Activated CD4-positive, alpha-beta T cell treated with anti-CD3 and anti-CD28 coated beads for 4 hours (primary cell): Measurements from ENCODE around the gene ZNF728.
"Not testable (repeated sequence)": the region's sequence is repeated elsewhere in the genome, so short reads cannot be mapped to it uniquely, and the experiment has no call there.

Experiments used
- DNase-seq, 2 donors: peaks; one replicate each; pipeline ENCODE4 v3.0.0-alpha.2; 2020

Gene ZNF728

GRCh38 chr19:23002690-23003422, at the start of gene ZNF728:
TSS of gene ZNF728 (minus strand) at chr19:23003176. CDS start at chr19:23003030, 146 bp downstream.
- no peak for DNase-seq

GRCh38 chr19:23052349-23052748, 49.4 kb upstream of the ZNF728 start:
- no peak for DNase-seq

DNA sequence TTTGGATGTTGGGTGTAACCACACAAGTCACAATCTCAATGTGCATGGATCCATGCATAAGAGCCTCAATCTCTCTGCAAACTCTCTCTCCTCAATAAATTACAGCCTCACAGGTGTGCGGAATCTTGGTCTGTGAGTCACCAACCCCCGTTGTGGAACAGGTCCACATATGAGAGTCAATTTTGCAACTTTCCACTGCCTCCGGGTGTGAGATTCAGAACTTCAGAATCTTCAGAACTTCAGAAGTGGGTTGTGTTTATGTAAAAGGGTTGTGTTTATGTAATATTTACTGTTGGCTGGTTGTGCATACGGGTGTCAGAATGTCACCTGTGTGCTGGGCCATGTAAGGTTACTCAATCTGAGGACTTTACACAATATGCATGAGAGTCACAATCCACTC, 46.3 kb upstream of the ZNF728 start:
- no peak for DNase-seq

DNA sequence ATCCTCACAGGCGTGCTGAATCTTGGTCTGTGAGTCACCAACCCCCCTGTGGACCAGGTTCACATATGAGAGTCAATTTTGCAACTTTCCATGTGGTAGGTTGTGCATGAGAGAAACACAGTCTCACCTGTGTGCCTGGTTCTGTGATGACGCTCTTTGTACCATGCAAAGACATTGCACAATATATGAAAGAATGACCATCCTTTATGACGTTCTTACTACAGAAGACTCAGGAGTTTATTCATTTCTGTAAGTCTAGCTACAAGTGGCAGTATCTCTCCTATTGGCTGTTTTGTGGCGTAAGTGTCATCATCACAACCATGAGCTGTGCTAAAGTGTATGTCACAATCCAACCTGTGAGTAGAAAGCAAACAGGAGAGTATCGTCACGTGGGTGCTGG, 43.8 kb upstream of the ZNF728 start:
- DNase-seq = no peak

DNA sequence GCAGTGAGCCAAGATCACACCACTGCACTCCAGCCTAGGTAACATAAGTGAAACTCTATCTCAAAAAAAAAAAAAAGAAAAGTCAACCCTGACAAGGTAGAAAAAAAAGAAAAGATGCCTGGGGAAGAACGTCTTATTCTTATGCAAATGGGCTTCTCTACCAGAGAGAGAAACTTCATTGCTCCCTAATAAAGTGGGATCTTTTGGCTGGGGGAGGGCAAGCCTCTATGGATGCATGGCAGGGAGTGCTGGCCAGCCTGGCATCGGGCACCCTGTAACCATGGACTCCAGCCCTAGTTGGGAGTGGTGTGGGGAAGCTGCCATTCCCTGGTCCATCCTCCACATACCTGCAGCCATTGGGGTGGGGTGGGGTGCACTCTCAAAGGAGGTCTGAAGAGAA, 30.7 kb upstream of the ZNF728 start:
- DNase-seq = no peak

- no peak for DNase-seq
These were observed 12.7 kb upstream of the ZNF728 start for GRCh38 chr19:23015660-23016059.

- not testable (repeated sequence) for DNase-seq
These were observed 8.0 kb downstream of the ZNF728 start for GRCh38 chr19:22994957-22995356.

GRCh38 chr19:22976248-22976647, 26.7 kb downstream of the ZNF728 start:
- DNase-seq = no peak

DNA sequence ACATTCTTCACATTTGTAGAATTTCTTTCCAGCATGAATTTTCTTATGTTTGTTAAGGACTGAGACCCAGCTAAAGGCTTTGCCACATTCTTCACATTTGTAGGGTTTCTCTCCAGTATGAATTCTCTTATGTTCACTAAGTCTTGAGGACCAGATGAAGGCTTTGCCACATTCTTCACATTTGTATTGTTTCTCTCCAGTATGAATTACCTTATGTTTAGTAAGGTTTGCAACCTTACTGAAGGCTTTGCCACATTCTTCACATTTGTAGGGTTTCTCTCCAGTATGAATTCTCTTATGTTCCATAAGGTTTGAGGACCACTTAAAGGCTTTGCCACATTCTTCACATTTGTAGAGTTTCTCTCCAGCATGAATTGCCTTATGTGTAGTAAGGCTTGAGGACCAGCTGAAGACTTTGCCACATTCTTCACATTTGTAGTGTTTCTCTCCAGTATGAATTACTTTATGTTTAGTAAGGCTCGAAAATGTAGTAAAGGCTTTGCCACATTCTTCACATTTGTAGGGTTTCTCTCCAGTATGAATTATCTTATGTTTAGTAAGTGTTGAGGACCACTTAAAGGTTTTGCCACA, 27.3 kb downstream of the ZNF728 start:
- not testable (repeated sequence) for DNase-seq

DNA sequence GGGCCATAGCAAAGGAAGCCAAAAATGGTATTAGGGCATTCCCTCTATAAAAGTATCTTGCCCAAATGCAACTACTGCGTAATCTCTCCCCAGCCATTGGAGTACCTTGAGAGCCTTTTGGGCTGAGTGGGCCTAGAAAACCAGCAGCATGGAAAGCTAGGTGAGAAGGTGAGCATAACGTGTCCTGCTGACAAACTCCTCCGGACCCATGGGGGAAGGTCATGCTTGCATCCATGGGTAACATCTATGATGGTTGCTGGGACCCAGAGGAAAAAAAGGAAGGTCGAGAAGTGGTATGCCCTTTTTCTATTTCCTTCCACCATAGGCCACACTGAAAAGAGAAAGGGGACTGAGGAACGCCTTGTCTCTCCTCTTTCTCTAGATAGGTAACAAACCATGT, 57.4 kb downstream of the ZNF728 start:
- no peak for DNase-seq

GRCh38 chr19:22935151-22935550, 67.8 kb downstream of the ZNF728 start:
- DNase-seq = no peak

DNA sequence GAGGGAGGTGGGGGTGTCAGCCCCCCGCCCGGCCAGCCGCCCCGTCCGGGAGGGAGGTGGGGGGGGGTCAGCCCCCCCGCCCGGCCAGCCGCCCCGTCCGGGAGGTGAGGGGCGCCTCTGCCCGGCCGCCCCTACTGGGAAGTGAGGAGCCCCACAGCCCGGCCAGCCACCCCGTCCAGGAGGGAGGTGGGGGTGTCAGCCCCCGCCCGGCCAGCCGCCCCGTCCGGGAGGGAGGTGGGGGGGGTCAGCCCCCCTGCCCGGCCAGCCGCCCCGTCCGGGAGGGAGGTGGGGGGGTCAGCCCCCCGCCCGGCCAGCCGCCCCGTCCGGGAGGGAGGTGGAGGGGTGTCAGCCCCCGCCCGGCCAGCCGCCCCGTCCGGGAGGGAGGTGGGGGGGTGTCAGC, 75.4 kb downstream of the ZNF728 start:
- DNase-seq = not testable (repeated sequence)

GRCh38 chr19:22925181-22925580, 77.8 kb downstream of the ZNF728 start:
- DNase-seq = not testable (repeated sequence)
